NCI-H1105 treated with DMSO at 0.1 percent for 48 hours (cell line): Measurements from ENCODE around the gene METTL21C.

ENCODE experiments used
- DNase-seq: peaks from one replicate; lab custom pipeline; 2025; lab: John Stamatoyannopoulos, UW

METTL21C gene

GRCh38 chr13:102667023-102667422, 27.8 kb downstream of the METTL21C start:
- DNase-seq: no peak

GRCh38 chr13:102659168-102659713, 35.6 kb downstream of the METTL21C start:
- DNase-seq: no peak

GRCh38 chr13:102658660-102659059, 36.2 kb downstream of the METTL21C start:
- no peak for DNase-seq

- no peak for DNase-seq
Measured at GRCh38 chr13:102657630-102658029, 37.2 kb downstream of the METTL21C start.

- DNase-seq: no peak
Measured at GRCh38 chr13:102654756-102655155, 40.1 kb downstream of the METTL21C start.

GRCh38 chr13:102651892-102652291, 43.0 kb downstream of the METTL21C start:
- DNase-seq: no peak

- DNase-seq: no peak
Measured at GRCh38 chr13:102651392-102651791, 43.5 kb downstream of the METTL21C start.

- DNase-seq: no peak
Measured at GRCh38 chr13:102650444-102650843, 44.4 kb downstream of the METTL21C start.

- DNase-seq: no peak
Measured at GRCh38 chr13:102648046-102648445, 46.8 kb downstream of the METTL21C start.

GRCh38 chr13:102645701-102646100, 49.1 kb downstream of the METTL21C start:
- no peak for DNase-seq

GRCh38 chr13:102643656-102644055, 51.2 kb downstream of the METTL21C start:
- DNase-seq: no peak

GRCh38 chr13:102642475-102642874, 52.4 kb downstream of the METTL21C start:
- DNase-seq: peak; percentile 67

- no peak for DNase-seq
Measured at GRCh38 chr13:102642029-102642428, 52.8 kb downstream of the METTL21C start.

- no peak for DNase-seq
Measured at GRCh38 chr13:102638741-102639140, 56.1 kb downstream of the METTL21C start.
